Liver (tissue), 9 donors: ENCODE measurements around the gene WARS2. TPM values are rescaled to one million over a fixed set of nuclear protein-coding genes. Genes with fewer than 3 reads are reported as not detected.

Experiments
- DNase-seq: peaks from one replicate; pipeline ENCODE4 v3.0.0-alpha.2; 2017; ENCODE audit warnings: low spot score
- H3K27ac ChIP-seq, 2 donors: one replicate each; pipeline ENCODE4 v1.7.0; 2013; ENCODE audit warnings: inconsistent platforms in 2 of 2, low read length in 2 of 2, control low read depth in 1 of 2, low read depth in 1 of 2, mild to moderate bottlenecking in 1 of 2
- H3K27me3 ChIP-seq, 4 donors: one replicate each; pipeline versions ENCODE4 v1.6.1 to v1.7.0; 2013; ENCODE audit warnings: low read length in 3 of 4, inconsistent platforms in 1 of 4, mild to moderate bottlenecking in 1 of 4, moderate library complexity in 1 of 4; ENCODE audit not compliant: control insufficient read depth in 4 of 4, insufficient read depth in 4 of 4
- H3K36me3 ChIP-seq, 4 donors: one replicate each; pipeline versions ENCODE4 v1.6.1 to v1.7.0; 2013; ENCODE audit warnings: low read length in 3 of 4, mild to moderate bottlenecking in 3 of 4, low read depth in 1 of 4, moderate library complexity in 1 of 4; ENCODE audit not compliant: control insufficient read depth in 4 of 4, insufficient read depth in 3 of 4
- H3K4me1 ChIP-seq, 4 donors: one replicate each; pipeline versions ENCODE4 v1.6.1 to v1.7.0; 2013; ENCODE audit warnings: low read length in 3 of 4, mild to moderate bottlenecking in 3 of 4, moderate library complexity in 1 of 4; ENCODE audit not compliant: control insufficient read depth in 4 of 4, insufficient read depth in 4 of 4
- H3K4me3 ChIP-seq, 3 donors: one replicate each; pipeline versions ENCODE4 v1.6.1 to v1.7.0; 2013; ENCODE audit warnings: low read length in 3 of 3, control low read depth in 1 of 3, low read depth in 1 of 3, mild to moderate bottlenecking in 1 of 3
- H3K9ac ChIP-seq, 2 donors: one replicate each; pipeline ENCODE4 v1.7.0; 2013; ENCODE audit warnings: low read length in 2 of 2, mild to moderate bottlenecking in 2 of 2, moderate library complexity in 2 of 2, control low read depth in 1 of 2, low read depth in 1 of 2
- H3K9me3 ChIP-seq, 4 donors: one replicate each; pipeline versions ENCODE4 v1.6.1 to v1.7.0; 2013; ENCODE audit warnings: low read length in 3 of 4; ENCODE audit not compliant: control insufficient read depth in 4 of 4
- EGR1 ChIP-seq, 2 donors: IDR thresholded peaks; 2 replicates each; pipeline ENCODE4 v1.6.1; 2016 to 2018; ENCODE audit warnings: antibody characterized with exemption in 2 of 2, low read depth in 2 of 2
- FOXA2 ChIP-seq: IDR thresholded peaks from 2 replicates; pipeline ENCODE4 v1.6.1; 2016; ENCODE audit warnings: antibody characterized with exemption
- HNF4A ChIP-seq, 2 donors: conservative IDR thresholded peaks; 2 replicates each; pipeline ENCODE4 v1.6.1; 2016; ENCODE audit warnings: antibody characterized with exemption in 2 of 2, mild to moderate bottlenecking in 2 of 2
- HNF4G ChIP-seq: IDR thresholded peaks from 2 replicates; pipeline ENCODE4 v1.6.1; 2016; ENCODE audit warnings: antibody characterized with exemption
- JUND ChIP-seq, 2 donors: IDR thresholded peaks; 2 replicates each; pipeline ENCODE4 v1.6.1; 2016; ENCODE audit warnings: antibody characterized with exemption in 2 of 2
- RAD21 ChIP-seq, 2 donors: IDR thresholded peaks; 2 replicates each; pipeline ENCODE4 v1.6.1; 2016; ENCODE audit warnings: antibody characterized with exemption in 2 of 2, mild to moderate bottlenecking in 2 of 2
- SP1 ChIP-seq: IDR thresholded peaks from 2 replicates; pipeline ENCODE4 v1.6.1; 2018; ENCODE audit warnings: antibody characterized with exemption, mild to moderate bottlenecking
- TAF1 ChIP-seq: conservative IDR thresholded peaks from 2 replicates; pipeline ENCODE4 v1.6.1; 2016; ENCODE audit warnings: antibody characterized with exemption, mild to moderate bottlenecking
- YY1 ChIP-seq: IDR thresholded peaks from 2 replicates; pipeline ENCODE4 v1.6.1; 2016; ENCODE audit warnings: antibody characterized with exemption, mild to moderate bottlenecking
- WGBS: extraction: QIAGEN DNeasy Blood & Tissue Kit; methylation state at CpG from one replicate; pipeline ENCODE4 v1.1.7; 2013; 5-methylcytosine and 5-hydroxymethylcytosine counted together
- polyA plus RNA-seq, 2 donors: library from polyadenylated mRNA; stranded (reverse) in 1 of 2; unstranded in 1 of 2; fragments of 200-250 nt in 1 of 2; fragments of >200 nt in 1 of 2; fragmentation: Nextera tagmentation in 1 of 2; extraction: Ambion mirVana in 1 of 2; gene quantifications; one replicate each; pipeline versions ENCODE4 v1.2.1 to v1.2.3, GENCODE V29; 2013 to 2015
- total RNA-seq, 2 donors: library from RNA; depleted of rRNA; stranded (reverse); fragments of >200 nt; gene quantifications; one replicate each; pipeline ENCODE4 v1.2.3, GENCODE V29; 2014
- TF ChIP-seq, protein P1 (sequence below): IDR thresholded peaks from 2 replicates; pipeline ENCODE4 v1.6.1; 2016; ENCODE audit warnings: antibody characterized with exemption, mild to moderate bottlenecking
- TF ChIP-seq, protein P2 (sequence below): fragments of 150-350 bp; IDR thresholded peaks from 2 replicates; pipeline ENCODE4 v1.5.1; 2017; ENCODE audit warnings: improper control_type of control experiment, low read depth, low read length; ENCODE audit not compliant: missing input control
- TF ChIP-seq, protein P3 (sequence below): IDR thresholded peaks from 2 replicates; pipeline ENCODE4 v1.6.1; 2016; ENCODE audit warnings: antibody characterized with exemption
- TF ChIP-seq, protein P4 (sequence below): IDR thresholded peaks from 2 replicates; pipeline ENCODE4 v1.6.1; 2016; ENCODE audit warnings: antibody characterized with exemption
- TF ChIP-seq, protein P5 (sequence below): IDR thresholded peaks from 2 replicates; pipeline ENCODE4 v1.6.1; 2016; ENCODE audit warnings: antibody characterized with exemption
- donor health status: healthy.
- donor health status: healthy.
- donor health status: healthy.
- donor health status: healthy.
- donor health status: healthy.

Gene WARS2
- total and polyA plus RNA-seq, 4 donors = 3.5 to 14.5 (median 7.0) TPM

DNA sequence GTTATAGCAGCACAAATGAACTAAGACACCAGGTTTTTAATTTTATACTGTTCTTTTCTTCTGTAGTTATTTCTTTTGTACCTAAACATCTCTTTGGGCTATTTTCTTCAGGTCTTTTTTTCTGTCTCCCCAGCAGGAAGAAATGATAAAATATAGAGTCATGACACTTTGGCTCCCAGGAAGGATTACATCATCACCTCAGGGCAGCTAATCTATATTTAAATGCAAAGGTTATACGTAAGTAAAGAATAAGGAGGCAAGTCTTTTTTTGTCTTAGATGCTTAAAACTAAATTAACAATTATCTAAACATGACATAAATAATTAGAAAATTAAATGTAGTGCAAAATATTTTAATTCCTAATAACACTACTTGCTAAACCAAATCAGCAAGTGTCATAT is 57.0 kb downstream of the WARS2 start:
- Histone ChIP-seq H3K36me3 (no peaks in the 10 kb centered on the region), H3K9ac (no peak overlapping the region), H3K4me3 (no peak overlapping the region), H3K27ac (no peak overlapping the region), H3K9me3 (no peaks in the 10 kb centered on the region), H3K4me1 (peaks cover 0 to 1% (median 0%) of the 10 kb centered on the region in 4 donors), H3K27me3 (no peaks in the 10 kb centered on the region)
- no peak for TF ChIP-seq EGR1 (IDR thresholded peaks at IDR 0.05; ENCODE audit: low read depth in 2 of 2)
- 84% methylated on average over 1 of the region's 1 CpG for WGBS
- DNase-seq = no peak

DNA sequence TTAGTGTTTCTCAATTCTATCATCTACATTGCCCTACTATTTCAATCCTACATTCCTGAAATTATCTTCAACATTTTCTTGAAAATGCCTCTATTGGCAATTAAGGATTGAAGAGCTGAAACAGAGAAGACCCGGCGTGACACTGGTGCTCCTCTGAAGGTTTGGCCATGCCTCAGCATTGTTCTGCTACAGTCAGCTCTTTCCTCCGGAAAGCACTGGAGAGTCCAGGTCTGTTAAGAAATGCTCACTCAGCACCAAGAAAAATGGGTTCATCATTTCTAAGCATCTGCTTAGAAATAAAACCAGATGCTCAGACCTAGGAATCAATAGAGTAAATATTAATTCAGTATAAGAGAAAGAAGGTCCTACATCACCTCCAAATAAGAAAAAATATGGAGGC is 58.8 kb downstream of the WARS2 start:
- Histone ChIP-seq H3K9ac (no peak overlapping the region), H3K36me3 (no peaks in the 10 kb centered on the region), H3K4me1 (peaks cover 0 to 1% (median 0%) of the 10 kb centered on the region in 4 donors), H3K4me3 (no peak overlapping the region), H3K27me3 (no peaks in the 10 kb centered on the region), H3K27ac (no peak overlapping the region), H3K9me3 (no peaks in the 10 kb centered on the region)
- 88% methylated on average over 3 of the region's 3 CpGs for WGBS
- DNase-seq = no peak
- TF ChIP-seq, protein P1, sequence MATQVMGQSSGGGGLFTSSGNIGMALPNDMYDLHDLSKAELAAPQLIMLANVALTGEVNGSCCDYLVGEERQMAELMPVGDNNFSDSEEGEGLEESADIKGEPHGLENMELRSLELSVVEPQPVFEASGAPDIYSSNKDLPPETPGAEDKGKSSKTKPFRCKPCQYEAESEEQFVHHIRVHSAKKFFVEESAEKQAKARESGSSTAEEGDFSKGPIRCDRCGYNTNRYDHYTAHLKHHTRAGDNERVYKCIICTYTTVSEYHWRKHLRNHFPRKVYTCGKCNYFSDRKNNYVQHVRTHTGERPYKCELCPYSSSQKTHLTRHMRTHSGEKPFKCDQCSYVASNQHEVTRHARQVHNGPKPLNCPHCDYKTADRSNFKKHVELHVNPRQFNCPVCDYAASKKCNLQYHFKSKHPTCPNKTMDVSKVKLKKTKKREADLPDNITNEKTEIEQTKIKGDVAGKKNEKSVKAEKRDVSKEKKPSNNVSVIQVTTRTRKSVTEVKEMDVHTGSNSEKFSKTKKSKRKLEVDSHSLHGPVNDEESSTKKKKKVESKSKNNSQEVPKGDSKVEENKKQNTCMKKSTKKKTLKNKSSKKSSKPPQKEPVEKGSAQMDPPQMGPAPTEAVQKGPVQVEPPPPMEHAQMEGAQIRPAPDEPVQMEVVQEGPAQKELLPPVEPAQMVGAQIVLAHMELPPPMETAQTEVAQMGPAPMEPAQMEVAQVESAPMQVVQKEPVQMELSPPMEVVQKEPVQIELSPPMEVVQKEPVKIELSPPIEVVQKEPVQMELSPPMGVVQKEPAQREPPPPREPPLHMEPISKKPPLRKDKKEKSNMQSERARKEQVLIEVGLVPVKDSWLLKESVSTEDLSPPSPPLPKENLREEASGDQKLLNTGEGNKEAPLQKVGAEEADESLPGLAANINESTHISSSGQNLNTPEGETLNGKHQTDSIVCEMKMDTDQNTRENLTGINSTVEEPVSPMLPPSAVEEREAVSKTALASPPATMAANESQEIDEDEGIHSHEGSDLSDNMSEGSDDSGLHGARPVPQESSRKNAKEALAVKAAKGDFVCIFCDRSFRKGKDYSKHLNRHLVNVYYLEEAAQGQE = no peak
- TF ChIP-seq, protein P2, sequence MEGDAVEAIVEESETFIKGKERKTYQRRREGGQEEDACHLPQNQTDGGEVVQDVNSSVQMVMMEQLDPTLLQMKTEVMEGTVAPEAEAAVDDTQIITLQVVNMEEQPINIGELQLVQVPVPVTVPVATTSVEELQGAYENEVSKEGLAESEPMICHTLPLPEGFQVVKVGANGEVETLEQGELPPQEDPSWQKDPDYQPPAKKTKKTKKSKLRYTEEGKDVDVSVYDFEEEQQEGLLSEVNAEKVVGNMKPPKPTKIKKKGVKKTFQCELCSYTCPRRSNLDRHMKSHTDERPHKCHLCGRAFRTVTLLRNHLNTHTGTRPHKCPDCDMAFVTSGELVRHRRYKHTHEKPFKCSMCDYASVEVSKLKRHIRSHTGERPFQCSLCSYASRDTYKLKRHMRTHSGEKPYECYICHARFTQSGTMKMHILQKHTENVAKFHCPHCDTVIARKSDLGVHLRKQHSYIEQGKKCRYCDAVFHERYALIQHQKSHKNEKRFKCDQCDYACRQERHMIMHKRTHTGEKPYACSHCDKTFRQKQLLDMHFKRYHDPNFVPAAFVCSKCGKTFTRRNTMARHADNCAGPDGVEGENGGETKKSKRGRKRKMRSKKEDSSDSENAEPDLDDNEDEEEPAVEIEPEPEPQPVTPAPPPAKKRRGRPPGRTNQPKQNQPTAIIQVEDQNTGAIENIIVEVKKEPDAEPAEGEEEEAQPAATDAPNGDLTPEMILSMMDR = no peak
- TF ChIP-seq, protein P3, sequence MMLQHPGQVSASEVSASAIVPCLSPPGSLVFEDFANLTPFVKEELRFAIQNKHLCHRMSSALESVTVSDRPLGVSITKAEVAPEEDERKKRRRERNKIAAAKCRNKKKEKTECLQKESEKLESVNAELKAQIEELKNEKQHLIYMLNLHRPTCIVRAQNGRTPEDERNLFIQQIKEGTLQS = no peak
- no peak for TF ChIP-seq TAF1
- no peak for TF ChIP-seq RAD21 (IDR thresholded peaks at IDR 0.05)
- TF ChIP-seq FOXA2 = no peak
- TF ChIP-seq, protein P4, sequence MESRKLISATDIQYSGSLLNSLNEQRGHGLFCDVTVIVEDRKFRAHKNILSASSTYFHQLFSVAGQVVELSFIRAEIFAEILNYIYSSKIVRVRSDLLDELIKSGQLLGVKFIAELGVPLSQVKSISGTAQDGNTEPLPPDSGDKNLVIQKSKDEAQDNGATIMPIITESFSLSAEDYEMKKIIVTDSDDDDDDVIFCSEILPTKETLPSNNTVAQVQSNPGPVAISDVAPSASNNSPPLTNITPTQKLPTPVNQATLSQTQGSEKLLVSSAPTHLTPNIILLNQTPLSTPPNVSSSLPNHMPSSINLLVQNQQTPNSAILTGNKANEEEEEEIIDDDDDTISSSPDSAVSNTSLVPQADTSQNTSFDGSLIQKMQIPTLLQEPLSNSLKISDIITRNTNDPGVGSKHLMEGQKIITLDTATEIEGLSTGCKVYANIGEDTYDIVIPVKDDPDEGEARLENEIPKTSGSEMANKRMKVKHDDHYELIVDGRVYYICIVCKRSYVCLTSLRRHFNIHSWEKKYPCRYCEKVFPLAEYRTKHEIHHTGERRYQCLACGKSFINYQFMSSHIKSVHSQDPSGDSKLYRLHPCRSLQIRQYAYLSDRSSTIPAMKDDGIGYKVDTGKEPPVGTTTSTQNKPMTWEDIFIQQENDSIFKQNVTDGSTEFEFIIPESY = no peak

DNA sequence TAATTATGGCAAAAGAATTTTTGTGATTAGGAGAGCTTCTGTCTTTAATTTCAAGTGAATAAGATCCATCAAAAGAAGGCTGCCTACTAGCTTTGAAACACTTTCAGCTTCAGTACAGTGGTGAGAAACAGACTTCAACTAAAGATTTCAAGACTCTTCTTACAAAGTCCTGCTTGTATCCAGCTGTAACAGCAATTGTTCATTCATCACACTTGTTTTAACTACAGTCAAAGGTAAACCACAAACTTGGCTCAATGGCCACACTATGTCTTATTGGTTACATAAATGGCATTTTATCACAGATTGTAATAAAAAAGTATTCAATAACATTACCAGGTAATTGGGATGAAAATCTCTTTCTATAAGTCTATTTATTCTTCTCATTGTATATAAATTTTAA is 59.2 kb downstream of the WARS2 start:
- Histone ChIP-seq H3K27me3 (no peaks in the 10 kb centered on the region), H3K9ac (no peak overlapping the region), H3K4me1 (peaks cover 0 to 1% (median 0%) of the 10 kb centered on the region in 4 donors), H3K9me3 (no peaks in the 10 kb centered on the region), H3K36me3 (no peaks in the 10 kb centered on the region), H3K27ac (no peak overlapping the region), H3K4me3 (no peak overlapping the region)
- DNase-seq = no peak
- TF ChIP-seq, protein P5, sequence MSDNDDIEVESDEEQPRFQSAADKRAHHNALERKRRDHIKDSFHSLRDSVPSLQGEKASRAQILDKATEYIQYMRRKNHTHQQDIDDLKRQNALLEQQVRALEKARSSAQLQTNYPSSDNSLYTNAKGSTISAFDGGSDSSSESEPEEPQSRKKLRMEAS = no peak
- no peak for TF ChIP-seq SP1
- TF ChIP-seq, protein P2 = no peak
- no peak for TF ChIP-seq JUND (IDR thresholded peaks at IDR 0.05)
- no peak for TF ChIP-seq HNF4A (conservative IDR thresholded peaks at IDR 0.05)
- no peak for TF ChIP-seq EGR1 (IDR thresholded peaks at IDR 0.05; ENCODE audit: low read depth in 2 of 2)
- no peak for TF ChIP-seq YY1
- TF ChIP-seq, protein P4 = no peak
- TF ChIP-seq HNF4G = no peak
